HepG2 (cell line): Measurements from ENCODE around the gene ATP7A. TPM values are rescaled to one million over a fixed set of nuclear protein-coding genes. Genes with fewer than 3 reads are reported as not detected.

Experiments
- ATAC-seq: fragments of 200-7000 bp; cut with Tn5 transposase; 3 replicates; pipeline ENCODE4 v1.9.1; 2020; ENCODE audit warnings: mild to moderate bottlenecking, moderate library complexity
- BruUV-seq: library from RNA; stranded (reverse); fragments of 400-500 nt; replicated peaks from 2 replicates; lab custom pipeline; 2021; lab: Mats Ljungman, UMichigan
- CTCF ChIA-PET: fragments of 300-600 bp; formaldehyde crosslinking; extraction: SDS; loops from one replicate; lab custom pipeline; 2021; ENCODE audit warnings: low total read pairs, inconsistent platforms, low intra/inter-chr PET ratio; lab: Yijun Ruan, JAX
- POLR2A ChIA-PET: fragments of 350-600 bp; sonication (Branson Sonifier 250); formaldehyde crosslinking; loops from one replicate; lab custom pipeline; 2020; ENCODE audit warnings: antibody characterized with exemption, inconsistent platforms; lab: Yijun Ruan, JAX
- DNase-seq: peaks from one replicate; pipeline ENCODE4 v3.0.0-alpha.2; 2015; ENCODE audit warnings: low spot score
- FAIRE-seq: peaks from 3 replicates; lab custom pipeline; 2011; peaks lifted over from hg19 to GRCh38; lab: Jason Lieb, UNC
- H2AFZ ChIP-seq: one replicate; pipeline ENCODE4 v1.6.1; 2011; ENCODE audit warnings: low read length, inconsistent platforms
- H3K27ac ChIP-seq: fragments of 300-600 bp; 3 replicates; pipeline ENCODE4 v1.8.0; 2011; ENCODE audit warnings: mixed run types, mild to moderate bottlenecking, mixed read lengths, low read length, inconsistent platforms; ENCODE audit not compliant: insufficient read depth; ENCODE audit errors: extremely low read length
- H3K27me3 ChIP-seq, 2 experiments: fragments of 200-600 bp in 1 of 2; 2 replicates in 1 of 2; 3 replicates in 1 of 2; pipeline versions ENCODE4 v1.6.0 to v1.8.0; 2011; ENCODE audit warnings: low read length in 2 of 2, mild to moderate bottlenecking in 2 of 2, moderate library complexity in 2 of 2, inconsistent platforms in 1 of 2; ENCODE audit not compliant: insufficient read depth in 2 of 2, control insufficient read depth in 1 of 2
- H3K36me3 ChIP-seq, 2 experiments: fragments of 200-600 bp in 1 of 2; replicated peaks in 1 of 2; 2 replicates in 1 of 2; 3 replicates in 1 of 2; pipeline versions ENCODE4 v1.5.1 to v1.8.0; 2011; ENCODE audit warnings: low read length in 2 of 2, inconsistent platforms in 1 of 2; ENCODE audit not compliant: insufficient read depth in 2 of 2, control insufficient read depth in 1 of 2
- H3K4me1 ChIP-seq: 2 replicates; pipeline ENCODE4 v1.5.1; 2012; ENCODE audit warnings: low read length, inconsistent platforms; ENCODE audit not compliant: insufficient read depth
- H3K4me2 ChIP-seq: 2 replicates; pipeline ENCODE4 v1.6.0; 2011; ENCODE audit warnings: low read depth, low read length, inconsistent platforms
- H3K4me3 ChIP-seq, 3 experiments: fragments of 200-600 bp in 1 of 3; sonication (generic), shearing (Covaris generic) in 1 of 3; replicated peaks in 1 of 3; 2 replicates each; pipeline ENCODE4 v1.5.1; 2011 to 2016; ENCODE audit warnings: low read length in 3 of 3, inconsistent platforms in 2 of 3, low read depth in 2 of 3, mild to moderate bottlenecking in 2 of 3, control low read depth in 1 of 3, mixed read lengths in 1 of 3; ENCODE audit not compliant: insufficient read depth in 1 of 3
- H3K79me2 ChIP-seq: one replicate; pipeline ENCODE4 v1.6.1; 2011; ENCODE audit warnings: low read length, inconsistent platforms; ENCODE audit not compliant: insufficient read depth
- H3K9ac ChIP-seq: 2 replicates; pipeline ENCODE4 v1.6.0; 2011; ENCODE audit warnings: mild to moderate bottlenecking, low read depth, low read length, inconsistent platforms; ENCODE audit not compliant: insufficient read depth
- H3K9me3 ChIP-seq: 2 replicates; pipeline ENCODE4 v1.5.1; 2012; ENCODE audit warnings: mild to moderate bottlenecking, low read length
- H4K20me1 ChIP-seq: 2 replicates; pipeline ENCODE4 v1.6.0; 2011; ENCODE audit warnings: inconsistent platforms, mild to moderate bottlenecking, low read length, moderate library complexity; ENCODE audit not compliant: insufficient read depth
- HOMEZ ChIP-seq: IDR thresholded peaks from 2 replicates; pipeline ENCODE4 v1.6.1; 2016; ENCODE audit warnings: low read depth
- KLF9 ChIP-seq: IDR thresholded peaks from 2 replicates; pipeline ENCODE4 v1.6.1; 2016; ENCODE audit warnings: low read depth
- NFKBIZ ChIP-seq: IDR thresholded peaks from 2 replicates; pipeline ENCODE4 v1.6.1; 2018; ENCODE audit warnings: missing genetic modification reagents, missing compliant biosample characterization
- POGZ ChIP-seq: sonication (generic); formaldehyde crosslinking; IDR thresholded peaks from 2 replicates; pipeline ENCODE4 v1.4.0; 2020; ENCODE audit warnings: mild to moderate bottlenecking, missing genetic modification reagents
- TARDBP ChIP-seq: sonication (generic); formaldehyde crosslinking; IDR thresholded peaks from 2 replicates; pipeline ENCODE4 v1.8.0; 2022; ENCODE audit warnings: mild to moderate bottlenecking, missing genetic modification reagents
- TERF1 ChIP-seq: sonication (generic); formaldehyde crosslinking; IDR thresholded peaks from 2 replicates; pipeline ENCODE4 v1.8.0; 2022; ENCODE audit warnings: mild to moderate bottlenecking, missing genetic modification reagents, moderate library complexity
- USF2 ChIP-seq, 2 experiments: sonication (generic) in 1 of 2; formaldehyde crosslinking in 1 of 2; IDR thresholded peaks; 2 replicates each; pipeline versions ENCODE4 v1.5.1 to v1.6.1; 2011 to 2020; ENCODE audit warnings: borderline replicate concordance in 1 of 2, low read depth in 1 of 2, low read length in 1 of 2, mild to moderate bottlenecking in 1 of 2, missing genetic modification reagents in 1 of 2, moderate library complexity in 1 of 2
- WIZ ChIP-seq: sonication (generic); formaldehyde crosslinking; IDR thresholded peaks from 2 replicates; pipeline ENCODE4 v1.5.1; 2020; ENCODE audit warnings: mild to moderate bottlenecking, missing genetic modification reagents
- ZFP37 ChIP-seq: sonication (generic); formaldehyde crosslinking; IDR thresholded peaks from 2 replicates; pipeline ENCODE4 v1.4.0; 2020; ENCODE audit warnings: missing genetic modification reagents, borderline replicate concordance
- ZNF274 ChIP-seq: sonication (generic); formaldehyde crosslinking; IDR thresholded peaks from 2 replicates; pipeline ENCODE4 v1.5.1; 2020; ENCODE audit warnings: mild to moderate bottlenecking, missing genetic modification reagents
- ZNF33A ChIP-seq: sonication (generic); formaldehyde crosslinking; IDR thresholded peaks from 2 replicates; pipeline ENCODE4 v1.5.1; 2020; ENCODE audit warnings: missing genetic modification reagents, mild to moderate bottlenecking, moderate library complexity, borderline replicate concordance
- ZNF615 ChIP-seq: sonication (generic); formaldehyde crosslinking; IDR thresholded peaks from 2 replicates; pipeline ENCODE4 v1.5.0; 2020; ENCODE audit warnings: mild to moderate bottlenecking, missing genetic modification reagents, borderline replicate concordance
- WGBS: methylation state at CpG from one replicate; pipeline ENCODE4 v1.1.6; 2017; ENCODE audit warnings: low lambda C conversion rate; 5-methylcytosine and 5-hydroxymethylcytosine counted together
- in situ Hi-C: cut with HindIII; loops from 2 replicates; pipeline ENCODE4 v1.10.0; 2017; ENCODE audit warnings: low pct_unique_long_range_greater_than_20kb; ENCODE audit not compliant: extremely low pct_ligation_motif_present
- intact Hi-C: fragments of 100-400 bp; cut with micrococcal nuclease; formaldehyde crosslinking; loops from one replicate; pipeline ENCODE4 v1.10.0; 2022; ENCODE audit not compliant: unreplicated experiment
- polyA plus RNA-seq, 8 experiments: library from polyadenylated mRNA; depleted of rRNA in 3 of 8; stranded (reverse) in 7 of 8; unstranded in 1 of 8; fragments of >200 nt; fragmentation: Illumina TruSeq in 4 of 8; extraction: Trizol in 4 of 8; gene quantifications; 2 replicates each; pipeline versions ENCODE4 v1.2.1 to v1.2.3, GENCODE V29; 2011 to 2016; ENCODE audit warnings: low read depth in 4 of 8, missing spikeins in 1 of 8, mixed read lengths in 1 of 8; ENCODE audit not compliant: insufficient read depth in 1 of 8
- total RNA-seq, 5 experiments: library from RNA; depleted of rRNA; stranded (reverse); fragments of >200 nt; fragmentation: Illumina TruSeq; extraction: Trizol; gene quantifications; 2 replicates each; pipeline ENCODE4 v1.2.3, GENCODE V29; 2016; ENCODE audit warnings: low read depth in 1 of 5

The ATP7A gene
- total and polyA plus RNA-seq, 2 of the 13 experiments (the other 11 are each of a cell fraction or from before 2014, with no cell fraction given): 1.7 to 4.7 TPM

- DNase-seq: no peak
- FAIRE-seq: no peak
- H4K20me1 ChIP-seq: no peaks in the 10 kb centered on the region
- ChIA-PET CTCF (no interaction called here), POLR2A (interaction anchor here (1.5 kb wide), 1 partner anchor 74 kb away, joined by 3 read pairs; the partner anchor contains the start of gene TAF9B)
- no TSS peak for BruUV-seq
- H3K27ac ChIP-seq: no peak overlapping the region
- H3K4me2 ChIP-seq: no peak overlapping the region
- no peak for TF ChIP-seq ZNF274 (CRISPR knock-in tag)
- no peak for TF ChIP-seq ZNF615 (CRISPR knock-in tag)
- no peak for TF ChIP-seq HOMEZ (CRISPR knock-in tag)
- no peak for TF ChIP-seq WIZ (CRISPR knock-in tag)
- TF ChIP-seq TERF1: no peak
- no peak for TF ChIP-seq ZFP37 (CRISPR knock-in tag)
- TF ChIP-seq NFKBIZ: no peak
- TF ChIP-seq ZNF33A (CRISPR knock-in tag): no peak
- TF ChIP-seq POGZ: no peak
- TF ChIP-seq TARDBP (CRISPR knock-in tag): no peak
- TF ChIP-seq KLF9 (CRISPR knock-in tag): no peak
- TF ChIP-seq USF2 (IDR thresholded peaks at IDR 0.05; ENCODE audit: low read depth, low read length): no peak
- no peak for TF ChIP-seq USF2 (CRISPR knock-in tag; IDR thresholded peaks at IDR 0.05; ENCODE audit: borderline replicate concordance)
- H3K79me2 ChIP-seq: no peaks in the 10 kb centered on the region
- H3K27me3 ChIP-seq: no peaks in the 10 kb centered on the region
- H3K9me3 ChIP-seq: peaks cover 9% of the 10 kb centered on the region; the same call in 1 of the 2 replicates
- ATAC-seq: no peak
- no peak overlapping the region for H3K4me3 ChIP-seq
- in situ Hi-C loops (no loop called here), intact Hi-C loops (no loop called here)
- H3K9ac ChIP-seq: no peak overlapping the region
- no peak overlapping the region for H2AFZ ChIP-seq
- H3K4me1 ChIP-seq: 0 out of 2 replicates have a peak, but pooled peaks cover 8% of the 10 kb centered on the region
- WGBS: 20% methylated on average over 1 of the region's 1 CpG
- H3K36me3 ChIP-seq: no peaks in the 10 kb centered on the region
These were observed 155.6 kb downstream of the ATP7A start for GRCh38 chrX:78066110-78066509.
